ENCODE measurements around the gene ACSL1. TPM values are rescaled to one million over a fixed set of nuclear protein-coding genes. Genes with fewer than 3 reads are reported as not detected.

The ACSL1 gene
- total RNA-seq, 4 donors from 2014 or later: 27.3 to 98.4 (median 70.1) TPM

- TF ChIP-seq POLR2A (IDR thresholded peaks at IDR 0.05) (no peak), CTCF (IDR thresholded peaks at IDR 0.05) (no peak)
- Histone ChIP-seq H3K36me3 (no peaks in the 10 kb centered on the region), H3K27me3 (no peaks in the 10 kb centered on the region), H3K27ac (peak overlapping the region; percentile 22 to 71), H3K4me3 (peak overlapping the region; percentile 32 to 50), H3K4me1 (no peaks in the 10 kb centered on the region), H3K9me3 (no peaks in the 10 kb centered on the region)
- DNase-seq: no peak
- intact Hi-C loops (cut with DNase I; ENCODE audit: low total_unique reads): loop anchor here (5.0 kb wide), 1 partner anchor 74 kb away; no protein-coding TSS in a partner anchor
These were observed 1.0 kb upstream of the ACSL1 start for GRCh38 chr4:184826691-184827270.

GRCh38 chr4:184825141-184825895 is 450 bp downstream of the ACSL1 start:
- intact Hi-C loops (cut with DNase I; ENCODE audit: low total_unique reads): loop anchor here (5.0 kb wide), 1 partner anchor 73 kb away; no protein-coding TSS in a partner anchor
- H3K4me3 ChIP-seq: peak overlapping the region; percentile 25 to 50
- H3K4me1 ChIP-seq: no peaks in the 10 kb centered on the region
- TF ChIP-seq POLR2A (IDR thresholded peaks at IDR 0.05) (no peak), CTCF (IDR thresholded peaks at IDR 0.05) (no peak)
- H3K9me3 ChIP-seq: no peaks in the 10 kb centered on the region
- peak overlapping the region; percentile 76 to 79 for H3K27ac ChIP-seq
- H3K36me3 ChIP-seq: no peaks in the 10 kb centered on the region
- DNase-seq: peak in 1 of 2 donors; percentile 39
- H3K27me3 ChIP-seq: no peaks in the 10 kb centered on the region

GRCh38 chr4:184824776-184825084 is 1.0 kb downstream of the ACSL1 start:
- Histone ChIP-seq H3K9me3 (no peaks in the 10 kb centered on the region), H3K4me3 (peak overlapping the region; percentile 25 to 50), H3K27me3 (no peaks in the 10 kb centered on the region), H3K36me3 (no peaks in the 10 kb centered on the region), H3K4me1 (no peaks in the 10 kb centered on the region), H3K27ac (peak overlapping the region; percentile 76 to 79)
- TF ChIP-seq POLR2A (IDR thresholded peaks at IDR 0.05) (no peak), CTCF (IDR thresholded peaks at IDR 0.05) (no peak)
- intact Hi-C loops (cut with DNase I; ENCODE audit: low total_unique reads): loop anchor here (5.0 kb wide), 1 partner anchor 72 kb away; no protein-coding TSS in a partner anchor
- no peak for DNase-seq

- peak overlapping the region; percentile 25 to 50 for H3K4me3 ChIP-seq
- intact Hi-C loops (cut with DNase I; ENCODE audit: low total_unique reads): no loop called here
- H3K4me1 ChIP-seq: no peaks in the 10 kb centered on the region
- TF ChIP-seq CTCF (IDR thresholded peaks at IDR 0.05): no peak
- TF ChIP-seq POLR2A (IDR thresholded peaks at IDR 0.05): no peak
- peak overlapping the region in 1 of 2 donors; percentile 79 for H3K27ac ChIP-seq
- H3K27me3 ChIP-seq: no peaks in the 10 kb centered on the region
- no peaks in the 10 kb centered on the region for H3K36me3 ChIP-seq
- no peaks in the 10 kb centered on the region for H3K9me3 ChIP-seq
- DNase-seq: no peak
These were observed 1.5 kb downstream of the ACSL1 start for GRCh38 chr4:184824081-184824775.

GRCh38 chr4:184823014-184823413 is 2.8 kb downstream of the ACSL1 start:
- Histone ChIP-seq H3K4me3 (no peak overlapping the region), H3K4me1 (no peaks in the 10 kb centered on the region), H3K27ac (no peak overlapping the region), H3K36me3 (no peaks in the 10 kb centered on the region), H3K9me3 (no peaks in the 10 kb centered on the region), H3K27me3 (no peaks in the 10 kb centered on the region)
- intact Hi-C loops (cut with DNase I; ENCODE audit: low total_unique reads): no loop called here
- no peak for DNase-seq
- TF ChIP-seq CTCF (IDR thresholded peaks at IDR 0.05) (no peak), POLR2A (IDR thresholded peaks at IDR 0.05) (no peak)

Measured in uterus (tissue), 4 donors.